Measurements from ENCODE around the gene MATN1. TPM values are rescaled to one million over a fixed set of nuclear protein-coding genes. Genes with fewer than 3 reads are reported as not detected.

The MATN1 gene
- total and polyA plus RNA-seq, 2 experiments from 2014 or later, result 0.47 to 3.7 TPM

- no peak overlapping the region for H2AFZ ChIP-seq
- DNase-seq (ENCODE audit: low spot score), result no peak
- no peaks in the 10 kb centered on the region for H4K20me1 ChIP-seq (ENCODE audit: insufficient read depth, poor library complexity, severe bottlenecking)
- peaks cover 4% of the 10 kb centered on the region for H3K4me1 ChIP-seq (ENCODE audit: insufficient read depth)
- no peaks in the 10 kb centered on the region for H3K9me3 ChIP-seq (ENCODE audit: low read depth)
- peaks cover 3% of the 10 kb centered on the region for H3K79me2 ChIP-seq
- TF ChIP-seq EZH2phosphoT487 (IDR thresholded peaks at IDR 0.05; ENCODE audit: low read depth, severe bottlenecking, unreplicated experiment), result no peak
- no peak for TF ChIP-seq EZH2 (IDR thresholded peaks at IDR 0.05; ENCODE audit: borderline replicate concordance)
- no peak for TF ChIP-seq CTCF (IDR thresholded peaks at IDR 0.05; ENCODE audit: poor library complexity)
- no peaks in the 10 kb centered on the region for H3K9me2 ChIP-seq (replicated peaks; ENCODE audit: insufficient read depth)
- no peak overlapping the region for H3K4me3 ChIP-seq
- H3K27ac ChIP-seq, result no peak overlapping the region
- 90% methylated on average over 16 of the region's 16 CpGs for WGBS (ENCODE audit: low lambda C conversion rate, missing lambda C conversion rate)
- no peaks in the 10 kb centered on the region for H3K36me3 ChIP-seq (replicated peaks; ENCODE audit: insufficient read depth, low read depth)
- no peak overlapping the region for H3K4me2 ChIP-seq
- H3K27me3 ChIP-seq, result no peaks in the 10 kb centered on the region
Observed at GRCh38 chr1:30720271-30721223, 2.8 kb downstream of the MATN1 start.

- TF ChIP-seq EZH2phosphoT487 (IDR thresholded peaks at IDR 0.05; ENCODE audit: low read depth, severe bottlenecking, unreplicated experiment) (no peak), CTCF (IDR thresholded peaks at IDR 0.05; ENCODE audit: poor library complexity) (no peak), EZH2 (IDR thresholded peaks at IDR 0.05; ENCODE audit: borderline replicate concordance) (no peak)
- Histone ChIP-seq H2AFZ (no peak overlapping the region), H3K27ac (peak overlapping the region; percentile 100), H3K9me3 (ENCODE audit: low read depth) (no peaks in the 10 kb centered on the region), H3K9me2 (replicated peaks; ENCODE audit: insufficient read depth) (no peaks in the 10 kb centered on the region), H3K27me3 (no peaks in the 10 kb centered on the region), H4K20me1 (ENCODE audit: insufficient read depth, poor library complexity, severe bottlenecking) (no peaks in the 10 kb centered on the region), H3K4me2 (peak overlapping the region; percentile 99), H3K4me1 (ENCODE audit: insufficient read depth) (peaks cover 3% of the 10 kb centered on the region), H3K79me2 (peaks cover 3% of the 10 kb centered on the region), H3K36me3 (replicated peaks; ENCODE audit: insufficient read depth, low read depth) (no peaks in the 10 kb centered on the region), H3K4me3 (peak overlapping the region; percentile 45)
- 42% methylated on average over 20 of the region's 21 CpGs for WGBS (ENCODE audit: low lambda C conversion rate, missing lambda C conversion rate)
- DNase-seq (ENCODE audit: low spot score), result no peak
Observed at GRCh38 chr1:30719406-30720270, 3.7 kb downstream of the MATN1 start.

GRCh38 chr1:30718636-30719405, 4.6 kb downstream of the MATN1 start:
- no peaks in the 10 kb centered on the region for H3K9me2 ChIP-seq (replicated peaks; ENCODE audit: insufficient read depth)
- H3K27ac ChIP-seq, result peak overlapping the region; percentile 100
- DNase-seq (ENCODE audit: low spot score), result peak; percentile 89
- under 1% methylated on average over 55 of the region's 66 CpGs for WGBS (ENCODE audit: low lambda C conversion rate, missing lambda C conversion rate)
- H3K27me3 ChIP-seq, result no peaks in the 10 kb centered on the region
- H3K4me2 ChIP-seq, result peak overlapping the region; percentile 99
- no peaks in the 10 kb centered on the region for H3K9me3 ChIP-seq (ENCODE audit: low read depth)
- TF ChIP-seq EZH2 (IDR thresholded peaks at IDR 0.05; ENCODE audit: borderline replicate concordance) (no peak), CTCF (IDR thresholded peaks at IDR 0.05; ENCODE audit: poor library complexity) (peak; percentile 99)
- no peaks in the 10 kb centered on the region for H4K20me1 ChIP-seq (ENCODE audit: insufficient read depth, poor library complexity, severe bottlenecking)
- no peaks in the 10 kb centered on the region for H3K36me3 ChIP-seq (replicated peaks; ENCODE audit: insufficient read depth, low read depth)
- peaks cover 3% of the 10 kb centered on the region for H3K4me1 ChIP-seq (ENCODE audit: insufficient read depth)
- peaks cover 3% of the 10 kb centered on the region for H3K79me2 ChIP-seq
- H3K4me3 ChIP-seq, result peak overlapping the region; percentile 45
- peak overlapping the region; percentile 67 for H2AFZ ChIP-seq
